GM13977 (cell line): ENCODE data around the gene OR2A14.
A peak's percentile ranks its signal among the peaks of the same experiment; 100 is the strongest.
"Not testable (repeated sequence)": the region's sequence is repeated elsewhere in the genome, so short reads cannot be mapped to it uniquely, and the experiment has no call there.

Experiments
- DNase-seq: peaks from one replicate; pipeline ENCODE4 v3.0.0; 2012; ENCODE audit warnings: low spot score
- CTCF ChIP-seq: IDR thresholded peaks from 2 replicates; pipeline ENCODE4 v1.5.1; 2012; ENCODE audit warnings: mild to moderate bottlenecking, control low read depth; ENCODE audit not compliant: insufficient read depth; ENCODE audit errors: extremely low read depth, missing control alignments
- in situ Hi-C: fragments of 300-500 bp; cut with MboI; formaldehyde crosslinking; loops from one replicate; pipeline ENCODE4 v1.12.0; 2022; ENCODE audit warnings: low sequenced_read_pairs, low pct_unique_long_range_greater_than_20kb, mixed read lengths, inconsistent platforms; ENCODE audit not compliant: unreplicated experiment

The OR2A14 gene

GRCh38 chr7:144174613-144175012 is 51.6 kb downstream of the OR2A14 start:
- no peak for TF ChIP-seq CTCF
- in situ Hi-C loops, result no loop called here

GRCh38 chr7:144178380-144179164 is 55.6 kb downstream of the OR2A14 start:
- in situ Hi-C loops, DNase-seq: not testable (repeated sequence)
- peak; percentile 49 for TF ChIP-seq CTCF

More at GRCh38 chr7:144174613-144175012, 51.6 kb downstream of the OR2A14 start:
- DNase-seq, result no peak

- in situ Hi-C loops, DNase-seq: not testable (repeated sequence)
Measured at GRCh38 chr7:144179165-144179479, 56.1 kb downstream of the OR2A14 start.
